Tibial artery (tissue), 4 donors: ENCODE measurements around the gene TSEN15.

Experiments used
- DNase-seq, 2 donors: peaks; one replicate each; pipeline ENCODE4 v3.0.0-alpha.2; 2019
- H3K27ac ChIP-seq, 2 donors: fragments of 200-600 bp; sonication (generic) in 1 of 2; 1 replicate in 1 of 2; 2 replicates in 1 of 2; pipeline ENCODE4 v1.5.1; 2018 to 2019; ENCODE audit warnings: mild to moderate bottlenecking in 1 of 2
- H3K27me3 ChIP-seq, 2 donors: fragments of 200-600 bp; sonication (generic) in 1 of 2; one replicate each; pipeline versions ENCODE4 v1.5.1 to v1.6.0; 2016 to 2019
- H3K36me3 ChIP-seq, 3 donors: fragments of 200-600 bp; sonication (generic) in 2 of 3; one replicate each; pipeline ENCODE4 v1.5.1; 2016 to 2019; ENCODE audit warnings: mild to moderate bottlenecking in 2 of 3
- H3K4me1 ChIP-seq, 4 donors: fragments of 200-600 bp; sonication (generic) in 2 of 4; 1 replicate in 3 of 4; 2 replicates in 1 of 4; pipeline ENCODE4 v1.5.1; 2016 to 2019
- H3K4me3 ChIP-seq, 2 donors: fragments of 200-600 bp; sonication (generic) in 1 of 2; 1 replicate in 1 of 2; 2 replicates in 1 of 2; pipeline ENCODE4 v1.5.1; 2018 to 2019; ENCODE audit warnings: mild to moderate bottlenecking in 2 of 2
- H3K9me3 ChIP-seq, 3 donors: fragments of 200-600 bp; sonication (generic) in 1 of 3; one replicate each; pipeline ENCODE4 v1.5.1; 2016 to 2019
- CTCF ChIP-seq, 2 experiments: fragments of 200-600 bp in 1 of 2; fragments of 450-650 bp in 1 of 2; IDR thresholded peaks; one replicate each; pipeline ENCODE4 v1.5.1; 2017 to 2019; ENCODE audit warnings: antibody characterized with exemption in 2 of 2, mild to moderate bottlenecking in 1 of 2, moderate library complexity in 1 of 2
- intact Hi-C: fragments of 100-400 bp; cut with DNase I; formaldehyde crosslinking; loops from one replicate; pipeline ENCODE4 v1.15.0; 2023; ENCODE audit warnings: low total_unique reads

TSEN15 gene

GRCh38 chr1:184012187-184012586, 39.3 kb upstream of the TSEN15 start:
- intact Hi-C loops = no loop called here
- H3K27ac ChIP-seq = no peak overlapping the region
- TF ChIP-seq CTCF (IDR thresholded peaks at IDR 0.05) = no peak
- no peaks in the 10 kb centered on the region for H3K9me3 ChIP-seq
- no peaks in the 10 kb centered on the region for H3K36me3 ChIP-seq
- no peak overlapping the region for H3K4me3 ChIP-seq
- H3K4me1 ChIP-seq = no peaks in the 10 kb centered on the region
- DNase-seq = no peak
- H3K27me3 ChIP-seq = no peaks in the 10 kb centered on the region

GRCh38 chr1:184014271-184014670, 37.3 kb upstream of the TSEN15 start:
- Histone ChIP-seq H3K27me3 (no peaks in the 10 kb centered on the region), H3K4me1 (no peaks in the 10 kb centered on the region), H3K27ac (no peak overlapping the region), H3K9me3 (no peaks in the 10 kb centered on the region), H3K36me3 (no peaks in the 10 kb centered on the region), H3K4me3 (no peak overlapping the region)
- DNase-seq = no peak
- intact Hi-C loops = no loop called here
- TF ChIP-seq CTCF (IDR thresholded peaks at IDR 0.05) = no peak

GRCh38 chr1:184016169-184016568, 35.4 kb upstream of the TSEN15 start:
- Histone ChIP-seq H3K4me1 (no peaks in the 10 kb centered on the region), H3K36me3 (no peaks in the 10 kb centered on the region), H3K9me3 (no peaks in the 10 kb centered on the region), H3K27ac (no peak overlapping the region), H3K27me3 (no peaks in the 10 kb centered on the region), H3K4me3 (no peak overlapping the region)
- intact Hi-C loops = no loop called here
- no peak for TF ChIP-seq CTCF (IDR thresholded peaks at IDR 0.05)
- DNase-seq = no peak

- H3K36me3 ChIP-seq = no peaks in the 10 kb centered on the region
- no peaks in the 10 kb centered on the region for H3K4me1 ChIP-seq
- intact Hi-C loops = no loop called here
- H3K27ac ChIP-seq = no peak overlapping the region
- no peak for TF ChIP-seq CTCF (IDR thresholded peaks at IDR 0.05)
- no peak for DNase-seq
- no peak overlapping the region for H3K4me3 ChIP-seq
- no peaks in the 10 kb centered on the region for H3K27me3 ChIP-seq
- H3K9me3 ChIP-seq = no peaks in the 10 kb centered on the region
Observed at GRCh38 chr1:184017306-184017705, 34.2 kb upstream of the TSEN15 start.

GRCh38 chr1:184018622-184019021, 32.9 kb upstream of the TSEN15 start:
- intact Hi-C loops = no loop called here
- no peak for DNase-seq
- no peak overlapping the region for H3K27ac ChIP-seq
- H3K4me1 ChIP-seq = no peaks in the 10 kb centered on the region
- no peaks in the 10 kb centered on the region for H3K36me3 ChIP-seq
- no peaks in the 10 kb centered on the region for H3K27me3 ChIP-seq
- TF ChIP-seq CTCF (IDR thresholded peaks at IDR 0.05) = no peak
- no peaks in the 10 kb centered on the region for H3K9me3 ChIP-seq
- H3K4me3 ChIP-seq = no peak overlapping the region

- H3K27ac ChIP-seq = no peak overlapping the region
- no peaks in the 10 kb centered on the region for H3K4me1 ChIP-seq
- intact Hi-C loops = no loop called here
- DNase-seq = no peak
- H3K9me3 ChIP-seq = no peaks in the 10 kb centered on the region
- H3K27me3 ChIP-seq = no peaks in the 10 kb centered on the region
- no peak for TF ChIP-seq CTCF (IDR thresholded peaks at IDR 0.05)
- no peaks in the 10 kb centered on the region for H3K36me3 ChIP-seq
- H3K4me3 ChIP-seq = no peak overlapping the region
Observed at GRCh38 chr1:184019069-184019468, 32.5 kb upstream of the TSEN15 start.
